IPS-18c (cell line): ENCODE measurements around the gene OR4N5.
"Not testable (repeated sequence)": the region's sequence is repeated elsewhere in the genome, so short reads cannot be mapped to it uniquely, and the experiment has no call there.

Source experiments
- H3K4me3 ChIP-seq: 2 replicates; pipeline ENCODE4 v1.7.0; 2013; ENCODE audit warnings: low read depth, mild to moderate bottlenecking, low read length, moderate library complexity; ENCODE audit not compliant: insufficient read depth
- H3K9me3 ChIP-seq: one replicate; pipeline ENCODE4 v1.6.1; 2013; ENCODE audit warnings: mild to moderate bottlenecking, low read length, moderate library complexity; ENCODE audit not compliant: control insufficient read depth, insufficient read depth

Gene OR4N5, protein sequence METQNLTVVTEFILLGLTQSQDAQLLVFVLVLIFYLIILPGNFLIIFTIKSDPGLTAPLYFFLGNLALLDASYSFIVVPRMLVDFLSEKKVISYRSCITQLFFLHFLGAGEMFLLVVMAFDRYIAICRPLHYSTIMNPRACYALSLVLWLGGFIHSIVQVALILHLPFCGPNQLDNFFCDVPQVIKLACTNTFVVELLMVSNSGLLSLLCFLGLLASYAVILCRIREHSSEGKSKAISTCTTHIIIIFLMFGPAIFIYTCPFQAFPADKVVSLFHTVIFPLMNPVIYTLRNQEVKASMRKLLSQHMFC

DNA sequence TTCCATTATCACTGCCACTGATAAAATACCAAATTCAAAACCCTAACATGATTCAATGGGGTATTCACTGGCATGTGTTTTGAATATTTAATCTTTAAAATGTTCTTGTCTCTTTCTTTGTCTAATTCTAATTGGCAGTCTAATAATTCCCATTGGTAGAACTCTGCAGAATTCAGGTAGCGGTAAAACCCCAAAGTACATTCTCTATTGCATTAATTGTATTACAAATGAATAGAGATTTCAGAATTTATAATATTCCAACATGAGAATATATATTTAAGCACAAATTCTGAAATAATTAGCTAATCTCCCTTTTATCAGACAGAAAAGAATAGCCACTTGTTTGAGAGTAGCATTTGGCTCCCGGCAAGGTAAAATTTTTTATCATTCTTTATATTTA is at the start of gene OR4N5:
Gene OR4N5 (plus strand): TSS at position 301 of the 400 bp plus-strand sequence. CDS start 4,916 bp downstream, outside the sequence.
- H3K4me3 ChIP-seq = no peak within 1 kb of the TSS
- peaks cover 4% of the 10 kb centered on the region for H3K9me3 ChIP-seq

DNA sequence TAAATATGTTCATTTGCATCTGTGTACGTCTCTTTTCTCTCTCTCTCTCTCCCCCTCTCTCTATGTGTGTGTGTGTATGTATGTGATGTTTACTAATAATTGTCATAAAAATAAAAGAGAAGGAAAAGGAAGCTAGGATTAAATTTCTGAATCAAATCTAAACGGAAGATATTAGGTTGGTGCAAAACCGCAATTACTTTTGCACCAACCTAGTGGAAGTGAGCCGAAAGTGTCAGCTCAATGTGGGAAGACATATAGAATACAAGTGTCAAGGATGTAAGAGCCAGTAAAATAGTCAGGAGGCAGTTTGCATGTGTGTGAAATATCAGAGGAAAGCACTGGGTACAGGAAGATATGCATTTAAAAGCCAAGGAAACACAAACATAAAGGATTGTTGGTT is 46.6 kb upstream of the OR4N5 start:
- no peak overlapping the region; the same call in 1 of the 2 replicates for H3K4me3 ChIP-seq

DNA sequence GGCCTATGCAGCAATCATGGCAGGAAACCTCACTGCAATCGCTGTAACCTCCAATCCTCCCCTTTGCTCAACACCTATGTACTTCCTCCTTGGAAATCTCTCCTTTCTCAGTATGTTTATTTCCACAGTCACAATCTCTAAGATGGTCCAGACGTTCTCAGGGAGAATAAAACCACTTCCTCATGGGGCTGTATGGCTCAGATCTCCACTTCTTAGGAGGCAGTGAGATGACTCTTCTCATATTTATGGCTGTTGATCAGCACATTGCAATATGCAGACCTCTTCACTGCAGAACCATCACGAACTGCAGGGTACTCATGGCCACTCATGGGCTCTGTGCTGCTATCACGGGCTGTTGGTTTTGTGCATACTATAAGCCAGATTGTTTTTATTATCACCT is 45.2 kb upstream of the OR4N5 start:
- Histone ChIP-seq H3K9me3 (no peaks in the 10 kb centered on the region), H3K4me3 (no peak overlapping the region)

More for the DNA sequence above, 46.6 kb upstream of the OR4N5 start:
- H3K9me3 ChIP-seq = no peaks in the 10 kb centered on the region

DNA sequence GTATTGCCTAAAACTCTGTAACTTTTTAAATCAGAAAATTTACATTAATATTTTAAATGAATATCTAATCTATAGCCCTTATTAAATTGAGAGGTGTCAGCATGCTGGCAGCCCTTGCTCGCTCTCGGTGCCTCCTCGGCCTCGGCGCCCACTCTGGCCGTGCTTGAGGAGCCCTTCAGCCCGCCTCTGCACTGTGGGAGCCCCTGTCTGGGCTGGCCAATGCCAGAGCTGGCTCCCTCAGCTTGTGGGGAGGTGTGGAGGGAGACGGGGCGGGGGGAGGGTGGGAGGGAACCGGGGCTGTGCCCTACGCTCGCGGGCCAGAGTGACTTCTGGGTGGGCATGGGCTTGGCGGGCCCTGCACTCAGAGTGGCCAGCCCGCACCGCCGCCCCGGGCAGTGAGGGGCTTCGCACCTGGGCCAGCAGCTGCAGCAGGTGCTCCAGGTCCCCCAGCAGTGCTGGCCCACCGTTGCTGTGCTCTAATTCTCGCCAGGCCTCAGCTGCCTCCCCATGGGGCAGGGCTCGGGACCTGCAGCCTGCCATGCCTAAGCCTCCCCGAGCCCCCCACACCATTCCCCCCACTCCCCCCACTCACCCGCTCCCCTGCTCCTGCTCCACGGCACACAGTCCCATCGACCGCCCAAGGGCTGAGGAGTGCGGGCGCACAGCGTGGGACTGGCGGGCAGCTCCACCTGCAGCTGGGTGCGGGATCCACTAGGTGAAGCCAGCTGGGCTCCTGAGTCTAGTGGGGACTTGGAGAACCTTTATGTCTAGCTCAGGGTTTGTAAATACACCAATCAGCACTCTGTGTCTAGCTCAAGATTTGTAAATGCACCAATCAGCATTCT is 39.5 kb upstream of the OR4N5 start:
- not testable (repeated sequence) for H3K4me3 ChIP-seq, H3K9me3 ChIP-seq

DNA sequence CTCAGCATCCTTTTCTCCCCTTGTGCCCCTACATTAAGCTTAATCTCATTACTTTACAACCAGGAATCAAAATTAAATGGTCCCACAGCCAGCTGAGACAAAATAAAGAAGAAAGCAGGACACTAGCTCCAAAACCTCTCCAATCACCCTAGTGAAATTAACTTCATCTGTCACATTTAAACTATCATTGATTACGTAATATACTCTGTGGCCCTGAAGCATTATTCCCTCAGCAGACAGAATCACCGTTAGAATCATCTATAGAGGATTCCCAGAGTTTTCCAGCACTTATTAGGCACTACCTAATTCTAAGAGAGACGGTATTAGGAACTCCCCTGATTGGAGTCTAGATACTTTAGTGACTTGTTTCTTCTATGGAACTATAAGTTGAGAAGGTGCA is 28.2 kb upstream of the OR4N5 start, which contains the start of gene OR4K17:
Gene OR4K17 (plus strand): TSS at position 302 of the 400 bp plus-strand sequence. CDS start 6,761 bp downstream, outside the sequence.
- Histone ChIP-seq H3K4me3 (no peak within 1 kb of the TSS), H3K9me3 (no peaks in the 10 kb centered on the region)

DNA sequence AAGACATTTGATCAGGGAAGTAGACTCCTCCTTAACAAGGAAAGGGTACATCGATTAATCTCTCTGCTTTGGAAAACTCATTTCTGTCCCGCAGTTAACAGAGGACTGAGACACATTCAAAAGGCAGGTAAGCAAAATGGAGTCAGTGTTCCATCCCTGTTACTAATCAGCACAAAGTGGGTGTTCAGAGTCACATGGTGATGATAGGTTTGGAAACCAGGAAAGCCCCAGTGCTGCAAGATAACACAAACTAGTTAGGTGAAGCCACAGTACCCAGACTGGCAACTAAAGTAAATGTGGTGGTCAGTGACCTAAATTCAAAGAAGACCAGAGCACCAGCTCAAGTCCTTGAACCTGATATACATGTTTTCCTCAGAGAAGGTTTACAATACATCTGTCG is 26.3 kb upstream of the OR4N5 start:
- Histone ChIP-seq H3K9me3 (no peaks in the 10 kb centered on the region), H3K4me3 (no peak overlapping the region; the same call in 1 of the 2 replicates)

DNA sequence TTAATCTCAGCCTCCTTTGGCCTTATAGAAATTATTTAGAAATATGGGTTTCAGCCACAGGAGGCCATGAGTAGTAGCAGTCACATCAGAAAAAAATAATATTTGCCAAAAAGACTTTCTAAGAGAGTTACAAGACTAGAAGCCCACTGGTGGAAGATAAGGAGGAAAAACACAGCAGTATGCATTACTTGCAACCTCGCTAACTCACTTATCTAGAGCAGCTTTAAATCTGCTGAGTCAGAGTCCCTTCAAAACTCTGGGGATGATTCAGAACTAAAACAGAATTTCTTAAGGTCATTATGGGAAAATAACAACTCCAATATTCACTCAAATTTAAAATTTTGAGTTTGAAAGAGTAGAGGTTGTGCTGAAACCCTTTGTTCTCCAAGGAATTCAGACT is 21.9 kb upstream of the OR4N5 start:
- Histone ChIP-seq H3K9me3 (peaks cover 8% of the 10 kb centered on the region), H3K4me3 (no peak overlapping the region)

DNA sequence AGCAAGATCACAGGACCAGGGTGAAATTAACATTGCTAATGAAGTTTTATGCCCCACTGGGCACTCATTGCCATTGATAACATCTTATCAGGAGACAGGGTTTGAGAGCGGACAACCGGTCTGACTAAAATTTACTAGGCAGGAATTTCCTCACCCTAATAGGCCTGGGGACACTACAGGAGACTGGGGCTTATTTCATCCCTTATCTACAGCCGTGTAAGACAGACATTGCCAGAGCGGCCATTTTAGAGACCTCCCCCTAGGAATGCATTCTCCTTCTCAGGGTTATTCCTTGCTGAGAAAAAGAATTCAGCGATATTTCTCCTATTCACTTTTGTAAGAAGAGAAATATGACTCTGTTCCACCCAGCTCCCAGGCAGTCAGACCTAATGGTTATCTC is 19.8 kb upstream of the OR4N5 start:
- H3K4me3 ChIP-seq = no peak overlapping the region
- H3K9me3 ChIP-seq = peaks cover 8% of the 10 kb centered on the region

DNA sequence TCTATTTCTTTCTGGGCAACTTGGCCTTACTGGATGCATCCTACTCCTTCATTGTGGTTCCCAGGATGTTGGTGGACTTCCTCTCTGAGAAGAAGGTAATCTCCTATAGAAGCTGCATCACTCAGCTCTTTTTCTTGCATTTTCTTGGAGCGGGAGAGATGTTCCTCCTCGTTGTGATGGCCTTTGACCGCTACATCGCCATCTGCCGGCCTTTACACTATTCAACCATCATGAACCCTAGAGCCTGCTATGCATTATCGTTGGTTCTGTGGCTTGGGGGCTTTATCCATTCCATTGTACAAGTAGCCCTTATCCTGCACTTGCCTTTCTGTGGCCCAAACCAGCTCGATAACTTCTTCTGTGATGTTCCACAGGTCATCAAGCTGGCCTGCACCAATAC is 5.3 kb downstream of the OR4N5 start:
- Histone ChIP-seq H3K4me3 (no peak overlapping the region), H3K9me3 (peaks cover 12% of the 10 kb centered on the region)

DNA sequence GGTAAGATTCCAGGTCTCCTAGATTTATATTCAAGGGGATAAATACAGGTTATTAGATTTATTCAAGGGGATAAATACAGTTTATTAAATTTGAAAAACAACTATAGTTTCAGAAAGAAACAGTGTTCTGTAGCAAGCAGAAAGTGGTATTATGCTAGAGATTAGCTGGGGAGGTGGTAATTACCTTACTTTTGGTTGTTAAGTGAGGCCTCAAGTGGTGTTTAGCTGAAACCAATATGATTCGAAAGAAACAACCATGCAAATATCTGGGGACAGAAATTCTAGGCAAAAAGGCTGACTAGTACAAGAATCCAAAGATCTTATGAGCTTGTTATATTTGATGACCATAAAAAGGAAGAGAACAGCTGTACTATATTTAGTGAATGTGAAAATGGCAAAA is 6.2 kb downstream of the OR4N5 start:
- peaks cover 13% of the 10 kb centered on the region for H3K9me3 ChIP-seq
- H3K4me3 ChIP-seq = no peak overlapping the region

DNA sequence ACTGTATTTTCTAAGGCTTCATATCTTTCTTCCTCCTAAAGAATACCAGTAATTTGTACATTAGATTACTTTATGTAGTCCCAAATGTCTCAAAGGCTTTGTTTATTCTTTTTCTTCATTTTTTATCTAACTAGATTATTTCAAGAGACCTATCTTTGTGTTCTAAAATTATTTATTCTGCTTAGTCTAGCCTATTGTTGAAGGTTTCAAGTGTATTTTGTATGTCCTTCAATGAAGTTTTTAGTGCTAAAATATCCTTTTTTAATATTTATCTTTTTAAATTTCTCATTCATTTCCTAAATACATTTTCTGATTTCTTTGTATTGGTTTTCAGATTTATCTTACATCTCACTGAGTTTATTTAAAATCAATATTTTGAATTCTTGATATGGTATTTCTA is 25.8 kb downstream of the OR4N5 start:
- Histone ChIP-seq H3K9me3 (peaks cover 8% of the 10 kb centered on the region), H3K4me3 (no peak overlapping the region)

DNA sequence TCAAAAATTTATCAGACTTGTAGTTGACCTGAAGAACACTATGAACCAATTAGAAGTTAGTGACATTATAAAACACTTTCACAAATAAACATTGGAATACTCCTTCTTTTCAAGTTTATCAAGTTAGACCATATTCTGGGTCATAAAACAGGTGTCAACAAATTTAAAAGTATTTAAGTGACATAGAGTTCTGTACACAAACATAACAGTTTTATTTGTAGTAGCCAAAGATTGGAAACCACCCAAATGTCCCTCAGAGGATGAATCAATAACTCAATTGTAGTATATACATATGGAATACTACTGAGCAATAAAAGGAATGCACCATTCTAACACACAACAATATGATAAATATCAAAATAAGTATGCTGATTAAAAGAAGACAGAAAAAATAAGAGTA is 28.5 kb downstream of the OR4N5 start:
- no peak overlapping the region for H3K4me3 ChIP-seq
- peaks cover 8% of the 10 kb centered on the region for H3K9me3 ChIP-seq

DNA sequence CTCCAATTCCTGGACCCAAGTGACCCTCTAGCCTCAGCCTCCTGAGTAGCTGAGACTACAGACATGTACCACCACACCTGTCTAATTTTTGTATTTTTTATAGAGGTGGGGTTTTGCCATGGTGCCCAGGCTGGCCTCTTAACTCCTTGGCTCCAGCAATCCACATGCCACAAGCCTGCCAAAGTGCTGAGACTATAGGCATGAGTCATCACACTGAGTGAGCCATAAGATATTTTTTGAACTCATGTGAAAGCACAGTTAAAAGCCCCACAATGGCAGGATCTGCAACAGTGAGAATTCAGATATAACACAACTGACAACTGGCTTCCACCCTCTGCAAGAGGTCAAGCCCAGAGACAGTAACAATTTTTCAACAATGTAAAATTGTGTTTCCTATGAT is 31.2 kb downstream of the OR4N5 start:
- not testable (repeated sequence) for H3K4me3 ChIP-seq, H3K9me3 ChIP-seq

DNA sequence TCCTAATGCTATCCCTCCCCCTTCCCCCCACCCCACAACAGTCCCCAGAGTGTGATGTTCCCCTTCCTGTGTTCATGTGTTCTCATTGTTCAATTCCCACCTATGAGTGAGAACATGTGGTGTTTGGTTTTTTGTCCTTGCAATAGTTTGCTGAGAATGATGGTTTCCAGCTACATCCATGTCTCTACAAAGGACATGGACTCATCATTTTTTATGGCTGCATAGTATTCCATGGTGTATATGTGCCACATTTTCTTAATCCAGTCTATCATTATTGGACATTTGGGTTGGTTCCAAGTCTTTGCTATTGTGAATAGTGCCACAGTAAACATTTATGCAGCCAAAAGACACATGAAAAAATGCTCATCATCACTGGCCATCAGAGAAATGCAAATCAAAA is 35.6 kb downstream of the OR4N5 start:
- not testable (repeated sequence) for H3K9me3 ChIP-seq, H3K4me3 ChIP-seq

DNA sequence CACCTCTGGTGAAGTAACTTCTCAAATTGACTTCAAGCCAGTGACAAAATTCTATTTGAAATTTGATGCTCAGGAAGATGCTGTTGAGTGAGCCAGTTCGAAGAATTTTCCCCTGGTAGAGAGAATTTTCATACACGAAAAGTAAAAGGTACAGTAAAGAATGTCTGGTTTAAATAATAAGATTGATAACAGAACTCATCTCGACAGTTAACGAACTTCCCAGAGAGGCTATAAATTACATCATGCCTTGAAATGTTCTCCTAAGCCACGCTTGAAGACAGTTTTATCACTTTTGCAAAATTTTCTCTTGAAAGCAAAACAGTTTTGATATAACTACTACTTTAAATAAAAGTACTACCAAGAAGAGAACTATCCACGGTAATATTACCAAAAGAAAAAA is 37.7 kb downstream of the OR4N5 start:
- peaks cover 11% of the 10 kb centered on the region for H3K9me3 ChIP-seq
- no peak overlapping the region for H3K4me3 ChIP-seq

DNA sequence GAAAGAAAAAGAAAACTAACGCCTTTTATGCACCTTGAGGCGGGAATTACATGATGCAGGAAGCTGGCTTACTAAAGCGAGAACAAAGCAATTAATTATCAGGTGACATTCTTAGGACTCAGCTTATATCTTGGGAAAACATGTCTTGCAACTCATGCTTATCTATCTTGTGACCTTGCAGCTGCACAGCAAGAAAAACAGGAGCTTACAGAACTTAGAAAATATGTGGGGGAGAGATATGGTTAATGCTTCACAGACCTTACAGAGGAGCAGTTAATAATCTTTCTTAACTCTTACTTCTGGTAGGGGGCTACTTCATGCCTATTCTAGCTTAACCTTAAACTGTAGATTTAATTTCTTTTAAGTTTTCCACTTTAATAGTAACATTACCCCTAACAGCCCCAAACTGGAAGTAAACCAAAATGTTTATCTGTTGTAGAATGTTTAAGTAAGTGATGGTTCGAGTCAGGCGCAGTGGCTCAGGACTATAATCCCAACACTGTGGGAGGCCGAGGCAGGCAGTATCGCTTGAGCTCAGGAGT is 38.9 kb downstream of the OR4N5 start:
- Histone ChIP-seq H3K4me3 (no peak overlapping the region), H3K9me3 (peaks cover 11% of the 10 kb centered on the region)

DNA sequence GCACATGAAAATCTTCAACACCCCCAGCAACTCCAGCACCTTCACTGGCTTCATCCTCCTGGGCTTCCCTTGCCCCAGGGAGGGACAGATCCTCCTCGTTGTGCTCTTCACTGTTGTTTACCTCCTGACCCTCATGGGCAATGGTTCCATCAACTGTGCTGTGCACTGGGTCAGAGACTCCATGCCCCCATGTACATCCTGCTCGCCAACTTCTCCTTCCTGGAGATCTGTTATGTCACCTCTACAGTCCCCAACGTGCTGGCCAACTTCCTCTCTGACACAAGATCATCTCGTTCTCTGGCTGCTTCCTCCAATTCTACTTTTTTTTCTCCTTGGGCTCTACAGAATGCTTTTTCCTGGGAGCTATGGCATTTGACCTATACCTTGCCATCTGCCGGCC is 40.6 kb downstream of the OR4N5 start:
- no peak overlapping the region for H3K4me3 ChIP-seq
- H3K9me3 ChIP-seq = peaks cover 14% of the 10 kb centered on the region

DNA sequence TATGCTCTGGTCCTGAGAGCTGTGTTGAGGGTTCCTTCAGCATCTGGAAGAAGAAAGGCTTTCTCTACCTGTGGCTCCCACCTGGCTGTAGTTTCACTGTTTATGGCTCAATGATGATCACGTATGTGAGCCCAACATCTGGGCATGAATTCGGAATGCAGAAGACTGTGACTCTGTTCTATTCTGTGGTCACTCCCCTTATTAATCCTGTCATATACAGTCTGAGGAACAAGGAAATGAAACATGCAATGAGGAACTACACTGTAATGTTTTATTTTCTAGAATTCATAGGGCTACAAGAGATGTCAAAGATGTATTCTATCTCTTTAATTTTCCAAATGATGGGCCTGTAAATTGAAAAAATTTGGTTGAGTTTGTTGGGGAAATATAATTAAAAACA is 41.3 kb downstream of the OR4N5 start:
- Histone ChIP-seq H3K4me3 (peak overlapping the region; percentile 15; the same call in 1 of the 2 replicates), H3K9me3 (peaks cover 14% of the 10 kb centered on the region)
